K562 (cell line): ENCODE data around the gene SAMD8. TPM values are rescaled to one million over a fixed set of nuclear protein-coding genes. Genes with fewer than 3 reads are reported as not detected.

Source experiments
- EHMT2 ChIP-seq: fragments of 450-650 bp; IDR thresholded peaks from 2 replicates; pipeline ENCODE4 v1.6.1; 2018; ENCODE audit warnings: antibody characterized with exemption
- GABPA ChIP-seq: fragments of 200-800 bp; sonication (Bioruptor generic); conservative IDR thresholded peaks from 2 replicates; pipeline ENCODE4 v1.6.1; 2016; ENCODE audit warnings: low read depth, missing genetic modification characterization, missing compliant biosample characterization
- HCFC1 ChIP-seq: IDR thresholded peaks from 2 replicates; pipeline ENCODE4 v1.6.1; 2012; ENCODE audit warnings: low read depth, low read length, improper control_type of control experiment
- MLLT1 ChIP-seq, 2 experiments: fragments of 450-650 bp; IDR thresholded peaks; 2 replicates each; pipeline ENCODE4 v1.6.1; 2016
- NCOA6 ChIP-seq: fragments of 450-650 bp; IDR thresholded peaks from 2 replicates; pipeline ENCODE4 v1.6.1; 2017; ENCODE audit warnings: mild to moderate bottlenecking
- NRF1 ChIP-seq, 2 experiments: fragments of 450-650 bp; IDR thresholded peaks in 1 of 2; conservative IDR thresholded peaks in 1 of 2; 2 replicates each; pipeline ENCODE4 v1.6.1; 2014; ENCODE audit warnings: mild to moderate bottlenecking in 2 of 2
- POLR2AphosphoS2 ChIP-seq: IDR thresholded peaks from 2 replicates; pipeline ENCODE4 v1.6.1; 2012; ENCODE audit warnings: low read length, improper control_type of control experiment
- POLR2G ChIP-seq: fragments of 200-400 bp; formaldehyde crosslinking; IDR thresholded peaks from 2 replicates; pipeline ENCODE4 v1.6.1; 2017; ENCODE audit warnings: low read depth, mild to moderate bottlenecking, antibody characterized with exemption, low read length, moderate library complexity
- PPARD ChIP-seq: fragments of 250-450 bp; sonication (Bioruptor Pico); IDR thresholded peaks from 2 replicates; pipeline ENCODE4 v1.8.0; 2022; ENCODE audit warnings: inconsistent platforms, mild to moderate bottlenecking, moderate library complexity
- RBM39 ChIP-seq: fragments of 200-400 bp; formaldehyde crosslinking; optimal IDR thresholded peaks from 2 replicates; pipeline ENCODE3; 2018; ENCODE audit warnings: low read depth, low read length
- SMARCA4 ChIP-seq: fragments of 450-650 bp; IDR thresholded peaks from 2 replicates; pipeline ENCODE4 v1.6.1; 2016
- YY1 ChIP-seq, 3 experiments: IDR thresholded peaks; 2 replicates each; pipeline ENCODE4 v1.6.1; 2011; ENCODE audit warnings: low read length in 2 of 3, mild to moderate bottlenecking in 2 of 3, moderate library complexity in 2 of 3, borderline replicate concordance in 1 of 3, control low read depth in 1 of 3, low read depth in 1 of 3; ENCODE audit not compliant: insufficient read depth in 3 of 3, insufficient replicate concordance in 2 of 3, control insufficient read depth in 1 of 3, insufficient read length in 1 of 3; ENCODE audit errors: extremely low read depth in 1 of 3
- ZNF165 ChIP-seq: fragments of 250-450 bp; sonication (Bioruptor Pico); IDR thresholded peaks from 2 replicates; pipeline ENCODE4 v1.4.0; 2020; ENCODE audit warnings: borderline replicate concordance
- polyA plus RNA-seq, 8 experiments: library from polyadenylated mRNA; depleted of rRNA in 4 of 8; stranded (reverse) in 5 of 8; unstranded in 3 of 8; fragments of >200 nt; fragmentation: Nextera tagmentation in 2 of 8; fragmentation: Illumina TruSeq in 1 of 8; extraction: Ambion mirVana in 2 of 8; extraction: Trizol in 1 of 8; gene quantifications; 2 replicates each; pipeline versions ENCODE4 v1.2.1 to v1.2.3, GENCODE V29; 2011 to 2014; ENCODE audit warnings: inconsistent platforms in 1 of 8, missing spikeins in 1 of 8
- total RNA-seq, 7 experiments: library from RNA; depleted of rRNA in 6 of 7; stranded (reverse); fragments of >200 nt in 6 of 7; fragmentation: Illumina TruSeq in 2 of 7; extraction: Trizol in 2 of 7; gene quantifications; 2 replicates each; pipeline versions ENCODE4 v1.2.1 to v1.2.3, GENCODE V29; 2011 to 2021; ENCODE audit warnings: low replicate concordance in 1 of 7
- TF ChIP-seq, protein P1 (sequence below), 2 experiments: IDR thresholded peaks in 1 of 2; conservative IDR thresholded peaks in 1 of 2; 2 replicates each; pipeline ENCODE4 v1.6.1; 2016; ENCODE audit warnings: low read depth in 2 of 2, mild to moderate bottlenecking in 1 of 2, missing compliant biosample characterization in 1 of 2, missing genetic modification characterization in 1 of 2, moderate library complexity in 1 of 2
- TF ChIP-seq, protein P2 (sequence below): fragments of 450-650 bp; IDR thresholded peaks from 2 replicates; pipeline ENCODE4 v1.6.1; 2016; ENCODE audit warnings: low read depth

SAMD8 gene
- total and polyA plus RNA-seq, 9 of the 15 experiments (the other 6 are each of a cell fraction or from before 2014, with no cell fraction given) = 2.7 to 16.1 (median 6.2) TPM

DNA sequence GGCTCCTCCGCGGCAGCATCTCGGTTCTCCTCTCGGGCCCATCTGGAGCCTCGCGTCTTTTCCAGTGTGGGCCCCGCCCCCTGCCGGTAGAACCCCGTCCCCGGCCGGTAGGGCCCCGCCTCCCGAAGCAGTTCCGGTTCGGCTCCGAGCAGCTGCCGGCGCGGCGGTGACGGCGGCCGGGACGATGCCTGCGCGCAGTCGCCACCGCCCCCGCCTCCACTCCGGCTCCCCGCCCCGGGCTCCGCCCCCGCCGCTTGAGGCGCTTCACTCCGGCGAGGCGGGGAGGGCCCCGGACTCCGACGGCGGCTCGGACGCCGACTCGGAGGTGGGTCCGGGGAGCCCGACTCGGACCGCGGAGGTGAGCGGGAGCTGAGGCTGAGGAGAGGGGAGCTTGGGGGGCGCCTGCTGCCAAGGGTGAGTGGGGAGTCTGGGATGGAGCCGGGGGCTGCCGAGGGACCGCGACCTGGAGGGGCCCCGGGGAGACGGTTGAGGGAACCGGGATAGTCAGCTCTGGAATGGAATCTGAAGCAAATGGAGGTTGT is at the start of gene SAMD8 (continued):
- TF ChIP-seq, protein P1, sequence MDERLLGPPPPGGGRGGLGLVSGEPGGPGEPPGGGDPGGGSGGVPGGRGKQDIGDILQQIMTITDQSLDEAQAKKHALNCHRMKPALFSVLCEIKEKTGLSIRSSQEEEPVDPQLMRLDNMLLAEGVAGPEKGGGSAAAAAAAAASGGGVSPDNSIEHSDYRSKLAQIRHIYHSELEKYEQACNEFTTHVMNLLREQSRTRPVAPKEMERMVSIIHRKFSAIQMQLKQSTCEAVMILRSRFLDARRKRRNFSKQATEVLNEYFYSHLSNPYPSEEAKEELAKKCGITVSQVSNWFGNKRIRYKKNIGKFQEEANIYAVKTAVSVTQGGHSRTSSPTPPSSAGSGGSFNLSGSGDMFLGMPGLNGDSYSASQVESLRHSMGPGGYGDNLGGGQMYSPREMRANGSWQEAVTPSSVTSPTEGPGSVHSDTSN (CRISPR knock-in tag; IDR thresholded peaks at IDR 0.05; ENCODE audit: low read depth) = no peak
- TF ChIP-seq, protein P1 (tag; conservative IDR thresholded peaks at IDR 0.05; ENCODE audit: low read depth) = no peak
- TF ChIP-seq POLR2AphosphoS2 (0 out of 2 replicates have a peak, but pooled peaks have one; percentile 27), NCOA6 (peak; percentile 93), GABPA (tag) (peak; percentile 94), SMARCA4 (no peak), EHMT2 (no peak), MLLT1 (IDR thresholded peaks at IDR 0.05) (peak in 1 of 2 experiments; percentile 50; a peak in 1 of 4 replicates), RBM39 (no peak), POLR2G (peak; percentile 96), HCFC1 (peak; percentile 61), ZNF165 (peak; percentile 25; the same call in 1 of the 2 replicates), YY1 (IDR thresholded peaks at IDR 0.05; ENCODE audit: borderline replicate concordance in 1 of 3, control insufficient read depth in 1 of 3, extremely low read depth in 1 of 3, insufficient read depth in 3 of 3, insufficient read length in 1 of 3, insufficient replicate concordance in 2 of 3, low read depth in 1 of 3, low read length in 2 of 3) (peak in 2 of 3 experiments; percentile 1 to 59), NRF1 (conservative IDR thresholded peaks at IDR 0.05 in 1 of 2, IDR thresholded peaks at IDR 0.05 in 1 of 2) (peak; percentile 94; a peak in 3 of 4 replicates), PPARD (CRISPR knock-in tag) (no peak)
- TF ChIP-seq, protein P2, sequence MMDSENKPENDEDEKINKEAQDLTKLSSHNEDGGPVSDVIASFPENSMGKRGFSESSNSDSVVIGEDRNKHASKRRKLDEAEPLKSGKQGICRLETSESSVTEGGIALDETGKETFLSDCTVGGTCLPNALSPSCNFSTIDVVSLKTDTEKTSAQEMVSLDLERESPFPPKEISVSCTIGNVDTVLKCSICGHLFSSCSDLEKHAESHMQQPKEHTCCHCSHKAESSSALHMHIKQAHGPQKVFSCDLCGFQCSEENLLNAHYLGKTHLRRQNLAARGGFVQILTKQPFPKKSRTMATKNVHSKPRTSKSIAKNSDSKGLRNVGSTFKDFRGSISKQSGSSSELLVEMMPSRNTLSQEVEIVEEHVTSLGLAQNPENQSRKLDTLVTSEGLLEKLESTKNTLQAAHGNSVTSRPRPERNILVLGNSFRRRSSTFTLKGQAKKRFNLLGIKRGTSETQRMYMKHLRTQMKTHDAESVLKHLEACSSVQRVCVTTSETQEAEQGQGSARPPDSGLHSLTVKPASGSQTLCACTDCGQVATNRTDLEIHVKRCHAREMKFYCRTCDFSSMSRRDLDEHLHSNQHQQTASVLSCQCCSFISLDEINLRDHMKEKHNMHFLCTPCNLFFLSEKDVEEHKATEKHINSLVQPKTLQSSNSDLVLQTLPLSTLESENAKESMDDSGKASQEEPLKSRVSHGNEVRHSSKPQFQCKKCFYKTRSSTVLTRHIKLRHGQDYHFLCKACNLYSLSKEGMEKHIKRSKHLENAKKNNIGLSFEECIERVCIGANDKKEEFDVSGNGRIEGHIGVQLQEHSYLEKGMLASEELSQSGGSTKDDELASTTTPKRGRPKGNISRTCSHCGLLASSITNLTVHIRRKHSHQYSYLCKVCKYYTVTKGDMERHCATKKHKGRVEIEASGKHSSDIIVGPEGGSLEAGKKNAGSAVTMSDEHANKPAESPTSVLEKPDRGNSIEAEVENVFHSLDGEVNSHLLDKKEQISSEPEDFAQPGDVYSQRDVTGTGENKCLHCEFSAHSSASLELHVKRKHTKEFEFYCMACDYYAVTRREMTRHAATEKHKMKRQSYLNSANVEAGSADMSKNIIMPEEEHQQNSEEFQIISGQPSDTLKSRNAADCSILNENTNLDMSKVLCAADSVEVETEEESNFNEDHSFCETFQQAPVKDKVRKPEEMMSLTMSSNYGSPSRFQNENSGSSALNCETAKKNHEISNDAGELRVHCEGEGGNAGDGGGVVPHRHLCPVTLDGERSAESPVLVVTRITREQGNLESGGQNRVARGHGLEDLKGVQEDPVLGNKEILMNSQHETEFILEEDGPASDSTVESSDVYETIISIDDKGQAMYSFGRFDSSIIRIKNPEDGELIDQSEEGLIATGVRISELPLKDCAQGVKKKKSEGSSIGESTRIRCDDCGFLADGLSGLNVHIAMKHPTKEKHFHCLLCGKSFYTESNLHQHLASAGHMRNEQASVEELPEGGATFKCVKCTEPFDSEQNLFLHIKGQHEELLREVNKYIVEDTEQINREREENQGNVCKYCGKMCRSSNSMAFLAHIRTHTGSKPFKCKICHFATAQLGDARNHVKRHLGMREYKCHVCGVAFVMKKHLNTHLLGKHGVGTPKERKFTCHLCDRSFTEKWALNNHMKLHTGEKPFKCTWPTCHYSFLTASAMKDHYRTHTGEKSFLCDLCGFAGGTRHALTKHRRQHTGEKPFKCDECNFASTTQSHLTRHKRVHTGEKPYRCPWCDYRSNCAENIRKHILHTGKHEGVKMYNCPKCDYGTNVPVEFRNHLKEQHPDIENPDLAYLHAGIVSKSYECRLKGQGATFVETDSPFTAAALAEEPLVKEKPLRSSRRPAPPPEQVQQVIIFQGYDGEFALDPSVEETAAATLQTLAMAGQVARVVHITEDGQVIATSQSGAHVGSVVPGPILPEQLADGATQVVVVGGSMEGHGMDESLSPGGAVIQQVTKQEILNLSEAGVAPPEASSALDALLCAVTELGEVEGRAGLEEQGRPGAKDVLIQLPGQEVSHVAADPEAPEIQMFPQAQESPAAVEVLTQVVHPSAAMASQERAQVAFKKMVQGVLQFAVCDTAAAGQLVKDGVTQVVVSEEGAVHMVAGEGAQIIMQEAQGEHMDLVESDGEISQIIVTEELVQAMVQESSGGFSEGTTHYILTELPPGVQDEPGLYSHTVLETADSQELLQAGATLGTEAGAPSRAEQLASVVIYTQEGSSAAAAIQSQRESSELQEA = peak; percentile 82
